Measurements from ENCODE around the gene TAP2. TPM values are rescaled to one million over a fixed set of nuclear protein-coding genes. Genes with fewer than 3 reads are reported as not detected.

TAP2 gene
- polyA plus RNA-seq, 1 donor from 2014 or later = 1.2 TPM

GRCh38 chr6:32865724-32866443 is 27.3 kb upstream of the TAP2 start:
- no peak overlapping the region for H3K9ac ChIP-seq (ENCODE audit: low read length)
- H3K79me2 ChIP-seq (replicated peaks; ENCODE audit: insufficient read depth, low read length) = no peaks in the 10 kb centered on the region
- no peaks in the 10 kb centered on the region for H3F3A ChIP-seq (ENCODE audit: insufficient read depth, low read length, poor library complexity, severe bottlenecking)
- H2AFZ ChIP-seq (ENCODE audit: low read depth, low read length) = no peak overlapping the region
- no peak overlapping the region for H3K4me3 ChIP-seq (ENCODE audit: low read length)
- H3K9me2 ChIP-seq (ENCODE audit: insufficient read depth, low read length) = no peaks in the 10 kb centered on the region
- no peak overlapping the region for H3K4me2 ChIP-seq (ENCODE audit: low read length)
- no peaks in the 10 kb centered on the region for H3K27me3 ChIP-seq (ENCODE audit: insufficient read depth, low read depth, low read length)
- H3K27ac ChIP-seq (ENCODE audit: low read length) = no peak overlapping the region
- H3K9me3 ChIP-seq (ENCODE audit: low read length) = no peaks in the 10 kb centered on the region
- TF ChIP-seq SMC3 (conservative IDR thresholded peaks at IDR 0.05; ENCODE audit: poor library complexity) (no peak), MXI1 (conservative IDR thresholded peaks at IDR 0.05; ENCODE audit: poor library complexity, severe bottlenecking) (no peak), CTCF (IDR thresholded peaks at IDR 0.05; ENCODE audit: poor library complexity, severe bottlenecking) (no peak), POLR2AphosphoS5 (IDR thresholded peaks at IDR 0.05) (no peak), TAF1 (IDR thresholded peaks at IDR 0.05; ENCODE audit: low read depth) (no peak), RAD21 (conservative IDR thresholded peaks at IDR 0.05) (no peak), EP300 (conservative IDR thresholded peaks at IDR 0.05; ENCODE audit: poor library complexity, severe bottlenecking) (no peak), EZH2 (IDR thresholded peaks at IDR 0.05; ENCODE audit: borderline replicate concordance, insufficient read depth, low read length, poor library complexity, severe bottlenecking) (no peak)
- TF ChIP-seq, protein P1, sequence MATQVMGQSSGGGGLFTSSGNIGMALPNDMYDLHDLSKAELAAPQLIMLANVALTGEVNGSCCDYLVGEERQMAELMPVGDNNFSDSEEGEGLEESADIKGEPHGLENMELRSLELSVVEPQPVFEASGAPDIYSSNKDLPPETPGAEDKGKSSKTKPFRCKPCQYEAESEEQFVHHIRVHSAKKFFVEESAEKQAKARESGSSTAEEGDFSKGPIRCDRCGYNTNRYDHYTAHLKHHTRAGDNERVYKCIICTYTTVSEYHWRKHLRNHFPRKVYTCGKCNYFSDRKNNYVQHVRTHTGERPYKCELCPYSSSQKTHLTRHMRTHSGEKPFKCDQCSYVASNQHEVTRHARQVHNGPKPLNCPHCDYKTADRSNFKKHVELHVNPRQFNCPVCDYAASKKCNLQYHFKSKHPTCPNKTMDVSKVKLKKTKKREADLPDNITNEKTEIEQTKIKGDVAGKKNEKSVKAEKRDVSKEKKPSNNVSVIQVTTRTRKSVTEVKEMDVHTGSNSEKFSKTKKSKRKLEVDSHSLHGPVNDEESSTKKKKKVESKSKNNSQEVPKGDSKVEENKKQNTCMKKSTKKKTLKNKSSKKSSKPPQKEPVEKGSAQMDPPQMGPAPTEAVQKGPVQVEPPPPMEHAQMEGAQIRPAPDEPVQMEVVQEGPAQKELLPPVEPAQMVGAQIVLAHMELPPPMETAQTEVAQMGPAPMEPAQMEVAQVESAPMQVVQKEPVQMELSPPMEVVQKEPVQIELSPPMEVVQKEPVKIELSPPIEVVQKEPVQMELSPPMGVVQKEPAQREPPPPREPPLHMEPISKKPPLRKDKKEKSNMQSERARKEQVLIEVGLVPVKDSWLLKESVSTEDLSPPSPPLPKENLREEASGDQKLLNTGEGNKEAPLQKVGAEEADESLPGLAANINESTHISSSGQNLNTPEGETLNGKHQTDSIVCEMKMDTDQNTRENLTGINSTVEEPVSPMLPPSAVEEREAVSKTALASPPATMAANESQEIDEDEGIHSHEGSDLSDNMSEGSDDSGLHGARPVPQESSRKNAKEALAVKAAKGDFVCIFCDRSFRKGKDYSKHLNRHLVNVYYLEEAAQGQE (IDR thresholded peaks at IDR 0.05; ENCODE audit: borderline replicate concordance) = no peak
- no peaks in the 10 kb centered on the region for H4K20me1 ChIP-seq (ENCODE audit: insufficient read depth)
- no peaks in the 10 kb centered on the region for H3K36me3 ChIP-seq (ENCODE audit: insufficient read depth, low read length)

DNA sequence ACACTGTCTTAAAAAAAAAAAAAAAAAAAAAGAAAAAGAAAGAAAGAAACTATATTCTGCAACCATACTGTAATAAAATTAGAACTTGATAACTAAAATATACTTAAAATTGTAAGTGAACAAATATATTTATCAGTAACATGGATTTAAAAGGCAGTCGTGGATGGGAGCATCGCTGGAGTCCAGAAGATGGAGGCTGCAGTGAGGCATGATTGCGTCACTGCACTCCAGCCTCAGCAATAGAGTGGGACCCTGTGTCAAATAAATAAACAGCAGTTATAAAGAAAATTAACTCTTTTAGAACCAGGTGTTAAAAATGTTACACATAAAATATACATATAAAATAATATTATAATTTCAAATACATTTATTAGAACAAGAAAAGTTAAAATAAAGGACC is 24.2 kb upstream of the TAP2 start:
- H3K79me2 ChIP-seq (replicated peaks; ENCODE audit: insufficient read depth, low read length) = no peaks in the 10 kb centered on the region
- no peak overlapping the region for H3K4me2 ChIP-seq (ENCODE audit: low read length)
- TF ChIP-seq EP300 (conservative IDR thresholded peaks at IDR 0.05; ENCODE audit: poor library complexity, severe bottlenecking) (no peak), RAD21 (conservative IDR thresholded peaks at IDR 0.05) (no peak), CTCF (IDR thresholded peaks at IDR 0.05; ENCODE audit: poor library complexity, severe bottlenecking) (no peak), TAF1 (IDR thresholded peaks at IDR 0.05; ENCODE audit: low read depth) (no peak), POLR2AphosphoS5 (IDR thresholded peaks at IDR 0.05) (no peak), MXI1 (conservative IDR thresholded peaks at IDR 0.05; ENCODE audit: poor library complexity, severe bottlenecking) (no peak), SMC3 (conservative IDR thresholded peaks at IDR 0.05; ENCODE audit: poor library complexity) (no peak), EZH2 (IDR thresholded peaks at IDR 0.05; ENCODE audit: borderline replicate concordance, insufficient read depth, low read length, poor library complexity, severe bottlenecking) (no peak)
- TF ChIP-seq, protein P1 (IDR thresholded peaks at IDR 0.05; ENCODE audit: borderline replicate concordance) = no peak
- H3K4me3 ChIP-seq (ENCODE audit: low read length) = no peak overlapping the region
- H4K20me1 ChIP-seq (ENCODE audit: insufficient read depth) = no peaks in the 10 kb centered on the region
- no peak overlapping the region for H3K27ac ChIP-seq (ENCODE audit: low read length)
- H3K9ac ChIP-seq (ENCODE audit: low read length) = no peak overlapping the region
- H3F3A ChIP-seq (ENCODE audit: insufficient read depth, low read length, poor library complexity, severe bottlenecking) = no peaks in the 10 kb centered on the region
- no peak overlapping the region for H2AFZ ChIP-seq (ENCODE audit: low read depth, low read length)
- H3K9me2 ChIP-seq (ENCODE audit: insufficient read depth, low read length) = no peaks in the 10 kb centered on the region
- no peaks in the 10 kb centered on the region for H3K36me3 ChIP-seq (ENCODE audit: insufficient read depth, low read length)
- H3K27me3 ChIP-seq (ENCODE audit: insufficient read depth, low read depth, low read length) = peaks cover under 1% of the 10 kb centered on the region
- no peaks in the 10 kb centered on the region for H3K9me3 ChIP-seq (ENCODE audit: low read length)
